ENCODE measurements around the gene ITGA11. TPM values are rescaled to one million over a fixed set of nuclear protein-coding genes. Genes with fewer than 3 reads are reported as not detected.

ITGA11 gene
- total and polyA plus RNA-seq, 2 experiments from 2014 or later: 0.03 to 0.40 TPM

GRCh38 chr15:68345481-68345880, 86.5 kb downstream of the ITGA11 start:
- no peaks in the 10 kb centered on the region for H3K4me1 ChIP-seq (ENCODE audit: insufficient read depth)
- H3K27ac Mint-ChIP-seq: peak overlapping the region; percentile 29; the same call in 1 of the 2 replicates
- H2AFZ ChIP-seq: no peak overlapping the region
- no peak overlapping the region for H3K4me3 ChIP-seq
- no peak overlapping the region for H3K4me3 Mint-ChIP-seq
- H3K4me1 Mint-ChIP-seq: peaks cover 11% of the 10 kb centered on the region; the same call in 2 of the 3 replicates
- no peaks in the 10 kb centered on the region for H3K9me2 ChIP-seq (ENCODE audit: insufficient read depth)
- H4K20me1 ChIP-seq (replicated peaks; ENCODE audit: insufficient read depth): no peaks in the 10 kb centered on the region
- DNase-seq (ENCODE audit: low spot score): no peak
- no peaks in the 10 kb centered on the region for H3K9me3 Mint-ChIP-seq
- no peaks in the 10 kb centered on the region for H3K36me3 ChIP-seq (ENCODE audit: insufficient read depth)
- H3F3A ChIP-seq (replicated peaks; ENCODE audit: low read depth): no peaks in the 10 kb centered on the region
- H3K27me3 ChIP-seq (ENCODE audit: insufficient read depth): no peaks in the 10 kb centered on the region
- no peak for ATAC-seq
- H3K27me3 Mint-ChIP-seq (ENCODE audit: insufficient read depth, low read depth, poor library complexity): peaks cover 15% of the 10 kb centered on the region
- no peaks in the 10 kb centered on the region for H3K36me3 Mint-ChIP-seq (ENCODE audit: low read depth)
- no peak overlapping the region for H3K27ac ChIP-seq (ENCODE audit: low read depth)
- H3K4me2 ChIP-seq: no peak overlapping the region
- H3K79me2 ChIP-seq (replicated peaks; ENCODE audit: insufficient read depth): no peaks in the 10 kb centered on the region
- TF ChIP-seq ETS1 (IDR thresholded peaks at IDR 0.05) (no peak), EZH2 (IDR thresholded peaks at IDR 0.05; ENCODE audit: low read depth, unreplicated experiment) (no peak), CTCF (conservative IDR thresholded peaks at IDR 0.05; ENCODE audit: low read depth in 2 of 2) (no peak), NANOG (IDR thresholded peaks at IDR 0.05; ENCODE audit: borderline replicate concordance) (no peak), EZH2phosphoT487 (IDR thresholded peaks at IDR 0.05; ENCODE audit: unreplicated experiment) (no peak), ZNF114 (CRISPR knock-in tag; IDR thresholded peaks at IDR 0.05) (no peak), ZNF331 (CRISPR knock-in tag; IDR thresholded peaks at IDR 0.05; ENCODE audit: low read depth) (no peak), JUNB (IDR thresholded peaks at IDR 0.05; ENCODE audit: unreplicated experiment) (no peak)

GRCh38 chr15:68344600-68344999, 87.4 kb downstream of the ITGA11 start:
- H3K36me3 Mint-ChIP-seq (ENCODE audit: low read depth): no peaks in the 10 kb centered on the region
- H3K4me3 Mint-ChIP-seq: no peak overlapping the region
- no peaks in the 10 kb centered on the region for H3K9me2 ChIP-seq (ENCODE audit: insufficient read depth)
- TF ChIP-seq ZNF462 (CRISPR knock-in tag; IDR thresholded peaks at IDR 0.05) (no peak), REST (IDR thresholded peaks at IDR 0.05; ENCODE audit: unreplicated experiment) (no peak)

More at GRCh38 chr15:68344600-68344999, 87.4 kb downstream of the ITGA11 start:
- H3K4me1 Mint-ChIP-seq: peaks cover 11% of the 10 kb centered on the region; the same call in 2 of the 3 replicates
- H3K4me2 ChIP-seq: no peak overlapping the region
- H3K27me3 Mint-ChIP-seq (ENCODE audit: insufficient read depth, low read depth, poor library complexity): peaks cover 17% of the 10 kb centered on the region
- H3K27me3 ChIP-seq (ENCODE audit: insufficient read depth): no peaks in the 10 kb centered on the region
- H2AFZ ChIP-seq: no peak overlapping the region
- H3K27ac ChIP-seq (ENCODE audit: low read depth): no peak overlapping the region
- ATAC-seq (no peak), DNase-seq (ENCODE audit: low spot score) (no peak)
- H3K9me3 Mint-ChIP-seq: no peaks in the 10 kb centered on the region
- no peaks in the 10 kb centered on the region for H3F3A ChIP-seq (replicated peaks; ENCODE audit: low read depth)
- no peak overlapping the region for H3K4me3 ChIP-seq
- H3K27ac Mint-ChIP-seq: no peak overlapping the region
- no peaks in the 10 kb centered on the region for H4K20me1 ChIP-seq (replicated peaks; ENCODE audit: insufficient read depth)
- no peaks in the 10 kb centered on the region for H3K79me2 ChIP-seq (replicated peaks; ENCODE audit: insufficient read depth)
- H3K36me3 ChIP-seq (ENCODE audit: insufficient read depth): no peaks in the 10 kb centered on the region
- no peaks in the 10 kb centered on the region for H3K4me1 ChIP-seq (ENCODE audit: insufficient read depth)

Data from GM23338 (cell line).